ENCODE results near the gene ZBTB7A.

The ZBTB7A gene

DNA sequence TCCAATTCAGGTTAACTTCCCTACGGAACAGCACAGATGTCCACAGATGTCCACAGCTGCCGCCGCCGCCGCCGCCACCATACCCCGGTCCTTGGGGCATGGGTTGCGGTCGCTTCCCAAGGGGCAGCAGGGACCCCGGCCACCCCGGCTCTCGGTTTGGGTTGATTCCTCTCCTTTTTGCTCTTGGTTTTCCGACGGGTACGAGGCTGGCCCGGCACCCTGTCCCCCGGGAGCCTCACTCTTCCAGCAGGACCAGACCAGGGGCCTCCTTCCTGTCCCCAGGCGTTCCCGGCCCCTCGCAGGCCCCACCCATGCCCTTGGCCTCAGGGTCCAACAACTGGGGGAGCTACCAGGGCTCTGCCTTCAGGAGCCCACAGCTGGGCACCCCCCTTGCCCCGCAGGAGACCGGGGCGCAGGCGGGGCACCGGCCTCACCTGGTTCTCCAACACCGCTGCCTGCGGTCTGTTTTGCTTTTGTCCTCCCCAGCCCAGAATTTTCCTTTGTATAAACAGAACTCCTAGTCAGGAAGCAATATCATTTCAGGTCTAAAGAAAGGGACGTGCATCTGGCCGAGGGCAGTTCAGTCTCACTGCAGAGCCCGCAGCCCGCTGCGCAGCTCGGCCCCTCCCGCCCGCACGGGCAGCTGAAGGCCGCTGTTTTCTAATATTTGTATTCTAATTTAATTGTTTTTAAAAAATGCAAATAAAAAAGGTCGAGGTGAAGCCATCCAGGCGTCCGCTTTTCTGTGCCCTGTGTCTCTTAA is 27.9 kb downstream of the ZBTB7A start:
- H3K4me1 Mint-ChIP-seq: no peaks in the 10 kb centered on the region
- no peaks in the 10 kb centered on the region for H3K27me3 Mint-ChIP-seq (ENCODE audit: low read depth)
- no peak overlapping the region for H3K4me3 Mint-ChIP-seq

GRCh38 chr19:4038057-4038456 is 28.6 kb downstream of the ZBTB7A start:
- no peak overlapping the region for H3K4me3 Mint-ChIP-seq
- no peak overlapping the region for H3K27ac Mint-ChIP-seq
- H3K9me3 Mint-ChIP-seq: no peaks in the 10 kb centered on the region
- H3K27me3 Mint-ChIP-seq (ENCODE audit: low read depth): no peaks in the 10 kb centered on the region
- peaks cover 11% of the 10 kb centered on the region for H3K36me3 Mint-ChIP-seq (ENCODE audit: low read depth)
- TF ChIP-seq CTCF (IDR thresholded peaks at IDR 0.05; ENCODE audit: unreplicated experiment in 3 of 3): no peak
- no peaks in the 10 kb centered on the region for H3K4me1 Mint-ChIP-seq

More for the DNA sequence above, 27.9 kb downstream of the ZBTB7A start:
- H3K9me3 Mint-ChIP-seq: no peaks in the 10 kb centered on the region
- H3K27ac Mint-ChIP-seq: no peak overlapping the region
- H3K36me3 Mint-ChIP-seq (ENCODE audit: low read depth): peaks cover 11% of the 10 kb centered on the region
- TF ChIP-seq CTCF (IDR thresholded peaks at IDR 0.05; ENCODE audit: unreplicated experiment in 3 of 3): no peak

- no peaks in the 10 kb centered on the region for H3K4me1 Mint-ChIP-seq
- no peaks in the 10 kb centered on the region for H3K9me3 Mint-ChIP-seq
- H3K4me3 Mint-ChIP-seq: no peak overlapping the region
- no peak for TF ChIP-seq CTCF (IDR thresholded peaks at IDR 0.05; ENCODE audit: unreplicated experiment in 3 of 3)
- peaks cover 11% of the 10 kb centered on the region for H3K36me3 Mint-ChIP-seq (ENCODE audit: low read depth)
- no peak overlapping the region for H3K27ac Mint-ChIP-seq
- H3K27me3 Mint-ChIP-seq (ENCODE audit: low read depth): no peaks in the 10 kb centered on the region
Observed at GRCh38 chr19:4037301-4037949, 29.3 kb downstream of the ZBTB7A start.

- no peak for TF ChIP-seq CTCF (IDR thresholded peaks at IDR 0.05; ENCODE audit: unreplicated experiment in 3 of 3)
- Mint-ChIP-seq H3K27ac (no peak overlapping the region), H3K27me3 (ENCODE audit: low read depth) (no peaks in the 10 kb centered on the region), H3K4me1 (no peaks in the 10 kb centered on the region), H3K4me3 (no peak overlapping the region), H3K9me3 (no peaks in the 10 kb centered on the region), H3K36me3 (ENCODE audit: low read depth) (peaks cover 11% of the 10 kb centered on the region)
Observed at GRCh38 chr19:4036576-4037300, 30.0 kb downstream of the ZBTB7A start.

DNA sequence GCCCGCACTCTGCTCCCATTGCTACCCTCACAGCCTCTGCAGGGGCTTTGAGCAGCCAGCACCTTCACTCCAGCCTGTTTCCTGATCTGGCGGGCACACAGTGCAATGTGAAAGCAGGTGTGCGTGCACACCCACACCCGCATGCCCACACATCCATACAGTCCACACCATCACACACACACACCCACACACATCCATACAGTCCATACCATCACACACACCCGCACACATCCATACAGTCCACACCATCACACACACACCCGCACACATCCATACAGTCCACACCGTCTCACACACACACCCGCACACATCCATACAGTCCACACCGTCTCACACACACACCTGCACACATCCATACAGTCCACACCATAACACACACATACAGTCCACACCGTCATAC is 31.1 kb downstream of the ZBTB7A start:
- TF ChIP-seq CTCF (IDR thresholded peaks at IDR 0.05; ENCODE audit: unreplicated experiment in 3 of 3): no peak
- H3K27ac Mint-ChIP-seq: no peak overlapping the region
- H3K4me1 Mint-ChIP-seq: no peaks in the 10 kb centered on the region
- H3K27me3 Mint-ChIP-seq (ENCODE audit: low read depth): no peaks in the 10 kb centered on the region
- no peak overlapping the region for H3K4me3 Mint-ChIP-seq
- no peaks in the 10 kb centered on the region for H3K9me3 Mint-ChIP-seq
- H3K36me3 Mint-ChIP-seq (ENCODE audit: low read depth): peaks cover 14% of the 10 kb centered on the region

Data from nephron (organoid).